ENCODE results near the gene CCDC85B.

Gene CCDC85B

GRCh38 chr11:65869643-65870306, 20.7 kb upstream of the CCDC85B start:
- no peak for DNase-seq

GRCh38 chr11:65870307-65870658, 20.2 kb upstream of the CCDC85B start:
- DNase-seq = no peak

DNA sequence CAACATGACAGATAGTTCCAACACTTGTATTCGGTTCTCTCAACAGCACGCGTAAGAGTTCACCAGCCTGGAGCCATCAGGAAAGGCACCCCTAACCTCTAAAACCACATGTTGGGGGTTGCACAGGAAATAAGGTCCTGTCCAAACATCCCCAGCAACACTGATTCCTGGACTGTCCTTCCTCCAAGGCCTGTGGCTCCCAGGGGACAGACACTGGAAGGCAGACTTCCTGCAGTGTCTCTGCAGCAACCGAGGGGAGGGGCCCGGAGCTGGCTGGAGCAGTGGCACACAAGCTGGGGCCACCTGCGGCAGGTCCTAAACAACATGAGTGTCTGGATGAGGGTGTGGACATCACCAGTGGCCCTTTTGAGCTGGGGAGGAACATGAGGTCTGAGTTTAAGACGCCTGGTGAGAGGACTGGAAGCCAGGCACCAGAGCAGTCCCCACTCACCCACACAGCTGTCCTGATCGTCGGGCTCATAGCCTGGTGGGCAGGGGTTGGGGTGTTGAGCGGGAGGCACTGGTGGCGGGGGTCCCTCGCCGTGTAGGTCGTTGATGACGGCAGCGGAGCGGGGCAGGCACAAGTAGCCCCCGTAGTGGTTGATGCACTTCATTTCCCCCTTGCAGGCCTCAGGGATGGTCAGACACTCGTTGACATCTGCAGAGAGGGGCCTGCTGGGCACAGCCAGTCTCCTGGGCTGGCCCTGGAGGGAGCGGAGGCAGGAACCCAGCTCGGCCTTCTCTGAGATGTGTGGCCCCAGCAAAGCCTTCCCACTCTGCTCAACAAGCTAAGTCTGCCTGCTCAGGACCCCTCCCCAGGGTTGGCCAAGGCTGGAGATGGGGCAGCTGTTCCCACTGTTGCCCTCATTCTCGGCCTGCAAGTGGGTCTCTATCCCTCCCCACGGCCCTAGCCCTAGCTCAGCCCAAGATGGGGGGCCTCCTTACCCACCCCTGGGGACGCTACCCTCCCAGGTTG, 19.5 kb upstream of the CCDC85B start:
- peak; percentile 66 for DNase-seq

DNA sequence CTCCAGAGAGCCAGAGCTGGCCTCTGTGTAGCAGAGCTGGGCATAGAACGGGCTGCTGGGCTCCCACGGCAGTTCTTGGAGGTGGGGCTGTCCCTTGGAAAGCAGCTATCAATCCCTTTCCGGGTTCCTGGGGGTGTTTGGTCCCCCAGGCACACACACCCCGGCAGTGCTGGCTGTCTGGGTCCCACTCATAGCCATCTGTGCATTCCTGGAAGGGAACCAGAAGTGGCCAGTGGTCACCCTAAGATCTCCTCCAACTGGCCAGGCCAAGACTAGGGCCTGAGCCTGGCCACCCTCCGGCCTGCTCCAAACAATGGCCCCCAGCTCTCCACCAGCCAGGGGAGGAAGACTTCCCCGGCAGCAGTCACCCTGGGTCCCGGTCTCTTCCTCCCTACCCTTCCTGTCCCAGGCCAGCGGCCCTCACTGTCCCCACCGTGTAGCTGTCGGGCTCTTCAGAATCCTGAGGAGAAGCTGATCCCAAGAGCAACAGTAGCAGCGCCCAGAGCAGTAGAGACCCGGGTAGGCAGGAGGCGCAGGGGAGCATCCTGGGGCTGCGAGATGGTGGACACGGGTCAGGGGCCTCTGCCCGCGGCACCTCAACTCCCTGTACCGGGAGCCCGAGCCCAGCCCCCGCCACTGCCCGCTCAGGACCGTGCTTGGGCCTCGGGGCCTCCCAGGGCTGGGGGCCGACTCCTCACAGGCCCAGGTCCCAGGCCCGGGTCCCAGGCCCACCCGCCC, 18.5 kb upstream of the CCDC85B start:
- DNase-seq = no peak

GRCh38 chr11:65872586-65873317, 17.7 kb upstream of the CCDC85B start, which contains the start of gene EFEMP2:
Gene EFEMP2, minus strand, starts transcription at chr11:65872800. Its CDS starts 446 bp downstream, at chr11:65872354.
- DNase-seq = no peak

DNA sequence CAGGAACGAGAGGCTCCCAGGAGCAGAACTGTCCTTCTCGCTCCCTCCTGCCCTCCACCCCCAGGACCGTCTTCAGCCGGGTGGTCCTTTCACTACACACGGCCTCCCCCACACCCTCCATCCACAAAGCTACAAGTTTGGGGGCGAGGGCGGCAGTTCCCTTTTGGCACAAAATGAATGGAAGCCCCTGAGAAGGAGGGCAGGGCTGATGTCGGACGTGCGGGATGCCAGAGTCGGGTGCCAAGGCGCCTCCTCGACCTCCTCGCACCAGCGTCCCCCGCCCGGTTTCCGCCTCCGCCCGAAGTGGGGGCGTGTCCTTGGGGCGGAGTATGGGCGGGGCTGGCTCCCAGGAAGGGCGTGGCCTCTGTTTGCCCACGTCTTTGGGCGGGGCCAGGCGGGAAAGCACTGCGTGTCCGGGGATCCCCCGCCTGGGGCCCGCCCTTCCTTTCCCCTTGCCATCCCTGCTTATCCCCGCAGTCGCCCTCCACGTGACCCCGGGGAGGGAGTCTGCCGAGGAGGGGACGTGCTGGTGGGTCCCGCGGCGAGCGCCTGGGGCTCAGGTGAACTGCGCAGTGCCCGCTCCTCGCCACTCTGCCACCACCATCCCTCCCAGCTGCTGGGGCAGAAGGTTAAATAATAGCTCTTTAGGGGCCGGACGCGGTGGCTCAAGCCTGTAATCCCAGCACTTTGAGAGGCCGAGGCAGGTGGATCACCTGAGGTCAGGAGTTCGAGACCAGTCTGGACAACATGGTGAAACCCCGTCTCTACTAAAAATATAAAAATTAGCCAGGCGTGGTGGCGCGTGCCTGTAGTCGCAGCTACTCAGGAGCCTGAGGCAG, 16.9 kb upstream of the CCDC85B start:
- DNase-seq = peak; percentile 86

- no peak for DNase-seq
Observed at GRCh38 chr11:65879617-65880016, 10.9 kb upstream of the CCDC85B start, which contains the start of gene CTSW. Gene CTSW, plus strand, starts transcription at chr11:65879837. Its CDS starts 18 bp downstream, at chr11:65879855.

DNA sequence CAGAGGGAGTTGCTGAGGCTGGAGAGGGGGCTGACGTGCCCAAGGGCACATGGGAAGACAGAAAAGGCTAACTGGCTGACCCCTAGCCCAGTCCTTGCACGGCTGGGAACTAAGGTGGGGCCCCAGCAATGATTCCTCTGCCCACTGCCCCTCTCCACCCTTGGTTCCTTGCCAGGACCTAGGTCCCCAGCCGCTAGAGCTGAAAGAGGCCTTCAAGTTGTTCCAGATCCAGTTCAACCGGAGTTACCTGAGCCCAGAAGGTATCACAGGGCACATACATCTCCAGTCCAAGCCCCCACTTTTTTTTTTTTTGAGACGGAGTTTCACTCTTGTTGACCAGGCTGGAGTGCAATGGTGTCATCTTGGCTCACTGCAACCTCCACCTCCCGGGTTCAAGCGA, 10.4 kb upstream of the CCDC85B start:
- no peak for DNase-seq

DNA sequence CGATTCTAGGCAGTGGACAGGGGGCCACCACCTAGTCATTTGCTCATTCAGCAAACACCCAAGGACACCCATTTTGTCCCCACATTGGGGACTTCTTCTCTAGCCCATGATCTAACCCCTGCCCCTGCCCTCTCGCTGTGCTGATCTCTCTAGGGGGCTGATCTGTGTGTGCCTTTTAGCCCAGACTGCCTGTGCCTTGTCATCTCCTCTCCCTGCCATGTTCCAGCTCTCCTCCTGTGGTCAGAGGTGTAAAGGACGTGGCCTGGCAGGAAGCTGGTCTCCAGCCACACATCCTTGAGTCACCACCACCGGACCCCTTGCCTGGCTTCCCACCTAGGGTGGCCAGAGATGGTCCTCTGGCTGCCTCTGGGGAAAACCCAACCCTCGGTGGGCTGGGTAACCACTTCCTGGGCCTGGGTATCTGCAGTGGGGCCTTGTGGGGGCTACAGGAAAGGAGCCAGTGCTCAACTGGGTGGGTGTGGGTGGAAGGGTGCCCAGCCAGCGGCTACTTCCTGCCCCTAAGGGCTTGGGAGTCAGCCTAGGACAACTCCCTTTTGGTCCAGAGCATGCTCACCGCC, 9.5 kb upstream of the CCDC85B start:
- no peak for DNase-seq

- no peak for DNase-seq
Observed at GRCh38 chr11:65882120-65883057, 8.1 kb upstream of the CCDC85B start.

DNA sequence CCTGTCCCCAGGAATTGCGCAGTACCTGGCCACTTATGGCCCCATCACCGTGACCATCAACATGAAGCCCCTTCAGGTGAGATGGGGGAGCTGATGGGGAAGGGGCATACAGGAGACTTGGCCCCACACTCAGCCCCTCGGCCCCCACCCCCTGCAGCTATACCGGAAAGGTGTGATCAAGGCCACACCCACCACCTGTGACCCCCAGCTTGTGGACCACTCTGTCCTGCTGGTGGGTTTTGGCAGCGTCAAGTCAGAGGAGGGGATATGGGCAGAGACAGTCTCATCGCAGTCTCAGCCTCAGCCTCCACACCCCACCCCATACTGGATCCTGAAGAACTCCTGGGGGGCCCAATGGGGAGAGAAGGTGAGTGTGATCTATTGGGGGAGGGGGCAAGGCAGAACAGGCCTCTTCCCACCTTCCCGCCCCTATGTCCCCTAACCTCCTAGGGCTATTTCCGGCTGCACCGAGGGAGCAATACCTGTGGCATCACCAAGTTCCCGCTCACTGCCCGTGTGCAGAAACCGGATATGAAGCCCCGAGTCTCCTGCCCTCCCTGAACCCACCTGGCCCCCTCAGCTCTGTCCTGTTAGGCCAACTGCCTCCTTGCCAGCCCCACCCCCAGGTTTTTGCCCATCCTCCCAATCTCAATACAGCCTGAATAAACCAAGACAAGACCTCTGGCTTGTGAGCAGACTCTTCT, 7.3 kb upstream of the CCDC85B start:
- DNase-seq = no peak

DNA sequence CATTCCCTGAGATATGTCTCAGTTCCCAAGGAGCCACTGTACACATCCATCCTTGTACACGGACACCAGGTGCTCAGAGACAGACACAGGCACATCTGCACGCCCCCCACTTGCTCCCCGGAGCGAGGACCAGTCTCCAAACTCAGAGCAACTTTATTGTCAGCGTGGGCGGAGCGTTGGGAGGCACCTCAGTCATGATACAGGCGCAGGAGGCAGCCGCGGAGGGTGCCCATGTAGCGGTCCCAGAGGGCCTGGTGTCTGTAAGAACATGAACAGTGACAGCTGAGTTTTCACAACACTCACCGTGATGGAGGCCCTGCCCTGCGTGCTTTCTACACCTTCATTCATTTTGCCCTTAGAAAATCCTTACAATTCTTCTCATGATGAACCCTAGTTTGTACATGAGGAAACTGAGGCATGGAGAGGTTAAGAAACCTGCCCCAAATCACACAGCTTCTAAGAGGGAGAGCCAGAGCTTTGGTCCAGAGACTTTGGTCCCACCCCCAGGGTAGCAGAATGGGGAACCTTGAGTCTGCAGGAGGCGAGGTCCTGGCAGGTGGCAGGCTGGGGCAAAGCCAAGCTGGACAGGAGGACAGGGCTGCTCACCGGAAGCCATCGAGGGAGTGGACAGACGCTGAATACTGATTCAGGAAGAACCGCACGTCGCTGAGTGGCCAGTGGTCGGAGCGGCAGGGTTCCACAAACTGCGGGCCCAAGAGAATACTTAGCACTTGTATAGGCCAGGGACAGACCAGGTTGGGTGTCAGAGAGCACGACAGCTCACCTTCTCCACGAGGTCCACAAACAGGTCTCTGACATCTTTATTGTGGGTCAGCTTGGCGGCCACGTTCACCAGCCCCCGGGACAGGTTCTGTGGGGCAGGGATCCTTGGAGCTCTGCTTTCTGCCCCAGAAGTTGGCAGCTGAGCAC, 6.4 kb upstream of the CCDC85B start:
- no peak for DNase-seq

GRCh38 chr11:65884716-65885092, 5.8 kb upstream of the CCDC85B start:
- peak; percentile 41 for DNase-seq

DNA sequence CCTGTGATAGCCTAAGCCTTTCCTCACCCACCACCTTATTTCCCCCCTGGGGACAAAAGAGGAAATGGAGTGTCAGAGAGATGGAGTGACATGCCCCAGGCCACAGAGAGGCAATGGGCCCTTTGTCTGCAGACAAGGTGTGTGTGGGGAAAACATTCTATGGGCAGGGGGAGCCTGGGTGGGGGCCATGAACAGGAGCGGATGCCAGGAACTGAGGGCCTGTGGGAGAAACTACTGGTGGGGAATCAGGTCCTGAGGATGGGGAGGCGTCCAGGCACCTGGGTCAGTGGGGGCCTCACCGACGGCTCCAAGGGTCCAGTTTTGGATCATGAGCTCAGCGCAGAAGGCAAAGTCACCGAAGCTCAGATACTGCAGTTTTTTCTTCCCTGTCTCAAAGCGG, 5.2 kb upstream of the CCDC85B start:
- no peak for DNase-seq

- no peak for DNase-seq
Observed at GRCh38 chr11:65885808-65886536, 4.5 kb upstream of the CCDC85B start.

GRCh38 chr11:65886826-65887722, 3.4 kb upstream of the CCDC85B start:
- no peak for DNase-seq
